Measurements from ENCODE around the gene PTPRD.

The PTPRD gene

DNA sequence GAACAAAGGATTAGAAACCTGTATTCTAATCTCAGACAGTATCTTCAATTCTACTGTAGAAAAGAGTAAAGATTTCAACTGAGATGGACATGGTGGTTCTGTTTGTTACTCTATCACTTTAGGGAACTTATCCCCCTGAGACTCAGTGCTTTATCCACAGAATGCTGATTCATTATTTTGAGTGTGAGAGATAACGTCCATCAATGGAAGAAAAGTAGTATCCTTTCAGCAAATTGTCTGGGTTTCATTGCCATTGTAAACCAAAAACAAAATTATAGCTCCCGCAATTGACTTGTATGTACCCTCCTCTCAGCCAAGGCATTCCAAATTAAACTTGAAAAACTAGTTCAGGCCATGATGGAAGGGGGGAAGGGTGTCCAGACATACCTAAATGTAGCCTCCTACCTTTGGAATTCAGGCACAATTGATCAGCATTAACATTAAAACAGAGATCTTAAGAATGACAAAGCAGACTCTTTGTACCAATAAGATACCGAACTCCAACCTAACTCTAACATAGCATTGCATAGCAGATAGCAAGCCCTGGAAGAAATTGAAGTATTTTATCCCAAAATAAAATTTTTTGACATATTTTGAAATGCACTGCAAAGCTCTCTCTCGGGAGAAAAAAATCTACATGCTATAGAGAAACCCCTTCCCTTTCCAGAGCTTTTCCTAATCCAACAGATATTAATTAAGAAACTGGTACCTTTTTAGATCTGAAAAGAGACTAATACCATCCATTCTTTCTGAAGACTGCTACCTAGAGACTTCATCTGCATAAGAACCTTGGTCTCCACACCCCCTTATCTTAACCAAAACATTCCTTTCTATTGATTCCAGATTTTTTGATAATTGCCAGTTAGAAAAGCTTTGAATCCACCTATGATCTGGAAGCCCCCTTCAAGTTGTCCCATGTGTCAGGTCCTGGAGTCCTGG, 1055.7 kb downstream of the PTPRD start:
- DNase-seq (ENCODE audit: low spot score in 2 of 2) (no peak), ATAC-seq (replicated peaks; ENCODE audit: extremely low read depth, poor library complexity, severe bottlenecking) (no peak)
- H3K4me3 Mint-ChIP-seq, result no peak overlapping the region
- H3K9me3 Mint-ChIP-seq, result peaks cover 16% of the 10 kb centered on the region
- H3K36me3 Mint-ChIP-seq (ENCODE audit: insufficient read depth), result no peaks in the 10 kb centered on the region
- H3K4me1 Mint-ChIP-seq, result no peaks in the 10 kb centered on the region
- no peaks in the 10 kb centered on the region for H3K27me3 Mint-ChIP-seq
- no peak overlapping the region for H3K27ac Mint-ChIP-seq (ENCODE audit: low read depth)

DNA sequence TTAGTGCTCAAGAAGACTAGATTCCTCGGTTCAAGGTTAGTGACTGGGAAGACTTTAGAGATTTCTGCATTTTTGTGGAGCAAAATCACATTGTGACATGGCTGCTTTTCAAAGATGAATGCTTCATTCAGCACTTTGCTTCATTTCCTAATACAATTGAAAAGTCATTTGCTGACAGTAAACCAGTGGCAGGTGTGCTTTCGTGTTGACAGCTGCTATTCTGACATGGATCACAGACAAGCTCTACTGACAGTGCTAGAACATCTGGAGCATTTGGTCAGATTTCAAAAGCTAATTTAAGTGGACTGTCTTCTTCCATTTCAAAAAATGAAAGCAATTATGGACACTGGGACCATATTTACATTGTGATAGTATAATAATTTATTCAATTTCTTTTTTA, 1060.1 kb downstream of the PTPRD start:
- H3K27ac Mint-ChIP-seq (ENCODE audit: low read depth), result no peak overlapping the region
- no peaks in the 10 kb centered on the region for H3K4me1 Mint-ChIP-seq
- H3K9me3 Mint-ChIP-seq, result peaks cover 5% of the 10 kb centered on the region
- no peak for DNase-seq (ENCODE audit: low spot score in 2 of 2)
- no peak for ATAC-seq (replicated peaks; ENCODE audit: extremely low read depth, poor library complexity, severe bottlenecking)
- no peaks in the 10 kb centered on the region for H3K36me3 Mint-ChIP-seq (ENCODE audit: insufficient read depth)
- H3K4me3 Mint-ChIP-seq, result no peak overlapping the region
- no peaks in the 10 kb centered on the region for H3K27me3 Mint-ChIP-seq

DNA sequence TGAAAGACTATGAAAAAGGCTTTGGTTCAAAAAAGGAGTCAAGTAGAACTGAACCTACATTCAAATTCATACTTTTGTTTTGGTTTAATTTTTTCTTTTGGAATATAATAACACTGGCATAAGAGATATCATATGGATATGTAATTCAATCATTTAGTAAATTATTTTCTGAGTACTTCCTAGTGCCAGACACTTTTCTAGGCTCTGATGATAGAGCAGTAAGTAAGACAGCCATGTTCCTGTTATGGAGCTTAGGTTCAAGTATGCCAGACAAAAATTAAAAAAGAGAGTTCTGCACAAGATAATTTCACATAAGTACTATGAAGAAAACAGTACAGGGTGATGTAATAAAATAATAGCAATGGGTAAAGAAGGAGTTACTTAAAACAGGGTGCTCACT, 1074.0 kb downstream of the PTPRD start:
- Mint-ChIP-seq H3K27me3 (no peaks in the 10 kb centered on the region), H3K9me3 (peaks cover 23% of the 10 kb centered on the region), H3K4me3 (no peak overlapping the region), H3K27ac (ENCODE audit: low read depth) (no peak overlapping the region), H3K36me3 (ENCODE audit: insufficient read depth) (no peaks in the 10 kb centered on the region), H3K4me1 (no peaks in the 10 kb centered on the region)
- ATAC-seq (replicated peaks; ENCODE audit: extremely low read depth, poor library complexity, severe bottlenecking) (no peak), DNase-seq (ENCODE audit: low spot score in 2 of 2) (no peak)

DNA sequence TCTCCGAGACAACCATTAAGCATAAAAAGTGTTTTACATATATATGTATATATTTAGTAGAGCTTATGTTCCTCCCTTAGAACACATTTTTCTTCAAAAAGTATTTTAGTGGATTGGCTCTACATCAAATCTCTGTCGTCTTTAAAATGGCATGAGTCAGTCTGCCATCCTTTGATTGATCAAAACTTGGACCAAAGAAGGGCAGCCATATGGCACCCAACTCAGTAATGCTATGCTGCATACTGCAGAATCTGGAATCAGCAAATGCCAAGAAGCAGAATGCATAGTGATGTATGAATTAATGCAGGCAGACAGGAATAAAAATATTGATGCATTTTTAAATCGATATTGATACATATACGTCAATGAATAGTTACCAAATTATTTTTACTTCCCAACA, 1074.4 kb downstream of the PTPRD start:
- H3K4me3 Mint-ChIP-seq, result no peak overlapping the region
- no peak overlapping the region for H3K27ac Mint-ChIP-seq (ENCODE audit: low read depth)
- H3K36me3 Mint-ChIP-seq (ENCODE audit: insufficient read depth), result no peaks in the 10 kb centered on the region
- peaks cover 23% of the 10 kb centered on the region for H3K9me3 Mint-ChIP-seq
- no peak for DNase-seq (ENCODE audit: low spot score in 2 of 2)
- H3K4me1 Mint-ChIP-seq, result no peaks in the 10 kb centered on the region
- no peaks in the 10 kb centered on the region for H3K27me3 Mint-ChIP-seq
- no peak for ATAC-seq (replicated peaks; ENCODE audit: extremely low read depth, poor library complexity, severe bottlenecking)

DNA sequence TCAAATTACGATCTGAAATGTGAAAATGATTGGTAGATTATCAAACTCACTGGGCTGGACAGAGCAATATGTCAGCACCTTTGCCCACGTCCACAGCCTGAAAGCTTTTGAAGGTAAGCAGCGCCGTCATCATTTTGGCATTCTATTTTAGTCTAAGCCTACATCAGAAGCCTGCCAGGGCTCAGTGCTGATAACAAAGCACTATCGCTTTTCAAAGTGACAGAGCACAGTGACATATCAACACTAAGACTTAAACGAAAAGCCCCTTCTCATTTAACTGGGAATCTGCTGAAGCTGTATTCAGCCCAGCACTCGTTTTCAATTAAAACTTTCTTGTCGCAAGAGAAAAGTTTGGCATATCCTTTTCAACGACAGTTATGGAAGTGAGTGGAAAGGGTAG, 1076.3 kb downstream of the PTPRD start:
- Mint-ChIP-seq H3K4me1 (no peaks in the 10 kb centered on the region), H3K27me3 (no peaks in the 10 kb centered on the region), H3K4me3 (no peak overlapping the region), H3K27ac (ENCODE audit: low read depth) (no peak overlapping the region), H3K36me3 (ENCODE audit: insufficient read depth) (no peaks in the 10 kb centered on the region), H3K9me3 (peaks cover 18% of the 10 kb centered on the region)
- DNase-seq (ENCODE audit: low spot score in 2 of 2), result no peak
- no peak for ATAC-seq (replicated peaks; ENCODE audit: extremely low read depth, poor library complexity, severe bottlenecking)

DNA sequence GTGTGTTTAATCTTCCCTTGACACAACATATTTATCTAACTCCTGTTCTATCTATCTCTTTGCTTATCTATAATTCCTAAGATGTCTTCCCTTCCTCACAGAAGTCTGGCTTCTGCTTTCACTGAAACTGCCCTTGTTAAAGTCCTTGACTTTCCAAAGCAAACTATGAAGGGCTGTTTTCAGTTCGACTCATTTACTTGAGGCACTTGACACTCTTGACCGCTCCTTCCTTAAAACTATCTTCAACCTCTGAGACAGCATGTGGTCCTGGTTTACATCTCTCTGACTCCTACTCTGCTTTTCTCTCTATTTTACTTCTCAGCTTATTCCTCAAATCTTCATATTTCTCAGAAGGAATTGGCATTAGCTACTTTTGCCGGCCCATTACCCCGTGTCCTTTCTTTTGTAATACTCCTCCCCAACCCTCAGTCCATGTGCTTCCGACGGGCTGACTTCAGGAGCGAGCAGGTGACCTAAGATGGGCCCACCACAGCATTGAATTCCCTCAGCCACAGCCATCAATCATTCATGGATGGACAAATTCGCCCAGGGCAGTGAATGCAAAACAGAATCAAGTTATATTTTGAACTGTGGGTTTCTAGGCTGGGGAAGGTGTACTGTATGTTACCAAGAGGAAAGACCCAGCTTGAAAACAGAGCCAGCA, 1089.2 kb downstream of the PTPRD start:
- Mint-ChIP-seq H3K36me3 (ENCODE audit: insufficient read depth) (peaks cover 2% of the 10 kb centered on the region), H3K27me3 (no peaks in the 10 kb centered on the region), H3K27ac (ENCODE audit: low read depth) (no peak overlapping the region), H3K9me3 (peaks cover 13% of the 10 kb centered on the region), H3K4me3 (no peak overlapping the region), H3K4me1 (no peaks in the 10 kb centered on the region)
- no peak for ATAC-seq (replicated peaks; ENCODE audit: extremely low read depth, poor library complexity, severe bottlenecking)
- no peak for DNase-seq (ENCODE audit: low spot score in 2 of 2)

DNA sequence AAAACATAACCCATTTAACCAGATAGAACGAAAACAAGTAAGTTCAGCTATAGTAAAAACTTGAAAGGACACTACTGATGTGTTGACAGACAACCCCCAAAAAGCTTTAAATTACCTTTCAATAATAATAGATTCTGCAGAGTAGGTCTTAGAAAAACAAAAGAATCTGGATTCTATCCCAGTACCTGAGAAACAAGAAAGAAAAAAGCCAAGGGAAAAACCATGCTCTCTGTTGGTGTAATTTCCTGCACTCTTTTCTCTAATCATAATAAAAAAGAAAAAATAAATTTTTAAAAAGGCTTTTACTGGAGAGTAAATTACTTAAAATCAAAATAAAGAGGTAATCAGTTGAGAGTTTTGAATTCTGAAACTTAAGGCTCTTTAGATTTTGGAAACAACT, 1090.4 kb downstream of the PTPRD start:
- peaks cover 12% of the 10 kb centered on the region for H3K9me3 Mint-ChIP-seq
- H3K4me3 Mint-ChIP-seq, result no peak overlapping the region
- DNase-seq (ENCODE audit: low spot score in 2 of 2), result no peak
- no peaks in the 10 kb centered on the region for H3K4me1 Mint-ChIP-seq
- no peak overlapping the region for H3K27ac Mint-ChIP-seq (ENCODE audit: low read depth)
- H3K27me3 Mint-ChIP-seq, result no peaks in the 10 kb centered on the region
- ATAC-seq (replicated peaks; ENCODE audit: extremely low read depth, poor library complexity, severe bottlenecking), result no peak
- peaks cover 2% of the 10 kb centered on the region for H3K36me3 Mint-ChIP-seq (ENCODE audit: insufficient read depth)

DNA sequence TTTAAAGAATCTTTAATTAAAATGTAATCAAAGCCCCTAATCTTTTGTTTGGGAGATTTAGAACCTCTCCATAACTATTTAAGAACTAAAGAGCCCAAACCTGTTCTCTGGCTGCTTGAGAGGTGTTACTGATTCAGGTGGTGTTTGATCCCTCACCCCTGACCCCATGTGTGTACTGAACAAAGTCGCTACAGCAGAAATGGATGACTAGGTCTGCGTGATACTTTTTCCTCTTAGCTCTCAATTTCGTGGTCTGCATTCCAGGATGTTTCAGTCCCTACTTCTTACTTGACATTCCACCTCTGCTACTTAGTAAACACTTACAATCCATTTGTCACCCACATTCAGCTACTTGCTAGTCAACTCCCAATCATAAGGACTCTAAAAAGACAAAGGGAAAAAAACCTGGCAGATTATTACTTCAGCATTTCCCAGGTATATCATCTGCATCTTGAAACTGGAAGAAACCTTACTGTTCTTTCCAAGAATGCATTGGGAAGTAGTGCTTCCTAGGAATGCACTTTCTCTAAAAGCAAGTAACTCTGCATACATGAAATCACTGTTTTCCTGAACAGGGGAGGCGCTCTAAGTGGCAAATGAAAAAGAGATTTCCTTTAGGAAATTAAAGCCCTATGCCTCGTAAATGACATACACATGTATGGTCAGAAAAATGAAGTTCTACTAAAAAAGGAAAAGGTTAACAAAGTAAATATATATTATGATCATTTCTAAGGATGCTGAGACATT, 1091.6 kb downstream of the PTPRD start:
- no peak overlapping the region for H3K4me3 Mint-ChIP-seq
- H3K27ac Mint-ChIP-seq (ENCODE audit: low read depth), result no peak overlapping the region
- H3K27me3 Mint-ChIP-seq, result no peaks in the 10 kb centered on the region
- H3K36me3 Mint-ChIP-seq (ENCODE audit: insufficient read depth), result peaks cover 2% of the 10 kb centered on the region
- ATAC-seq (replicated peaks; ENCODE audit: extremely low read depth, poor library complexity, severe bottlenecking) (no peak), DNase-seq (ENCODE audit: low spot score in 2 of 2) (no peak)
- peaks cover 12% of the 10 kb centered on the region for H3K9me3 Mint-ChIP-seq
- no peaks in the 10 kb centered on the region for H3K4me1 Mint-ChIP-seq

DNA sequence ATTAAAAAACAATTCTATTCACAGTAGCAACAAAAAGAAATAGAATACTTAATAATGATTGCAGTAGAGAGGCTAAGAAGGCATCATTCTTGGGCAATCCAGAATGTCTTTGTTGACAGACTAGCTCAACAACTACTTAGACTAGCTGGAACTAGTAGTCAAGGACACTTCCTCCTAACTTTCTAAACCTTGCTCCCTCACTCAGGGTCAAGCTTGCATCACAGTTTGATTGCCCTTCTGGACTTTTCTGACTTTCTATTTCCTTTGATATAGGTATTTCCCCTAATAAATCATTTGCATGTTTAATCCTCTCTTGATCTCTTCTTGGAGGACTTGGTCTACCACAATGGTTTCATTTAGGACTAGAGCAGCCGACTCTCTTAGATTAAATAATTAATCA, 1107.9 kb downstream of the PTPRD start:
- H3K4me1 Mint-ChIP-seq, result no peaks in the 10 kb centered on the region
- DNase-seq (ENCODE audit: low spot score in 2 of 2) (no peak), ATAC-seq (replicated peaks; ENCODE audit: extremely low read depth, poor library complexity, severe bottlenecking) (no peak)
- no peak overlapping the region for H3K27ac Mint-ChIP-seq (ENCODE audit: low read depth)
- no peaks in the 10 kb centered on the region for H3K36me3 Mint-ChIP-seq (ENCODE audit: insufficient read depth)
- H3K4me3 Mint-ChIP-seq, result no peak overlapping the region
- H3K9me3 Mint-ChIP-seq, result peaks cover 25% of the 10 kb centered on the region
- H3K27me3 Mint-ChIP-seq, result no peaks in the 10 kb centered on the region

DNA sequence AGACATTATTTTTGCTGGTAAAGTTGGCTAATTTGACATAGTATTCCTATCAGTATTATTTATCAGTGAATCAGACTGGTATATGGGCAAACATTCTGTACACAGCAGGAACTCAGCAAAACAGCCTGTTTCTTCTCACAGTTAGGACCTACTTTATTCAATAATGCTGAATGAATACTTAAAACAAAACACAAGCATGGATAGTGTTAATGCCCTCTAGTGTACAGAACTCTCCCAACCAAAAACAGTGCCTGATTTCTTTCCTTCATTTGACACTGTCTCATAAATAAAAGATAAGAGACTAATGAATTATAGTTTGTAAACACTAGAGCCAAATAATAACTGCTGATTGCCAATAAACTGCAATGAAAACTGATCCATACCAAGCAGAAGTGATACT, 1113.3 kb downstream of the PTPRD start:
- peaks cover 26% of the 10 kb centered on the region for H3K9me3 Mint-ChIP-seq
- H3K27ac Mint-ChIP-seq (ENCODE audit: low read depth), result no peak overlapping the region
- H3K4me3 Mint-ChIP-seq, result no peak overlapping the region
- H3K27me3 Mint-ChIP-seq, result no peaks in the 10 kb centered on the region
- DNase-seq (ENCODE audit: low spot score in 2 of 2) (no peak), ATAC-seq (replicated peaks; ENCODE audit: extremely low read depth, poor library complexity, severe bottlenecking) (no peak)
- no peaks in the 10 kb centered on the region for H3K36me3 Mint-ChIP-seq (ENCODE audit: insufficient read depth)
- no peaks in the 10 kb centered on the region for H3K4me1 Mint-ChIP-seq

DNA sequence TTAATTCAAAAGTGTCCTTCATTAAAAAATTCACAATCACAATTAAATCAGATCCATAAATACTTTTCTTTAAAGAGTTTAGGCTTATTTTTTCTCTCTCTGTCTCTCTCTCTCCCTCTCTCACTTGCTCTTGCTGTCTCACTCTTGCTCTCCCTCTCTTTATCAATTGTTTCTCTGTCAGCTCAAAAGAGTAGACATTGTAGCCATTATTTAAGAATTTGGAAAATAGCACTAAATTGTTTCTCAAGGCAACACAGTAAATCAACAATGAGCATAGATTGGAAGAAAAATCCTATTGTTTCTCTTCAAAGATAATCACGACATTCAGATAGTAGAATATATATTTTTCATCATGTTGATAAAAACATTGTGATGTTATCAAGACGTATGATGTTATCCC, 1114.0 kb downstream of the PTPRD start:
- H3K27ac Mint-ChIP-seq (ENCODE audit: low read depth), result no peak overlapping the region
- no peak overlapping the region for H3K4me3 Mint-ChIP-seq
- H3K27me3 Mint-ChIP-seq, result no peaks in the 10 kb centered on the region
- no peak for DNase-seq (ENCODE audit: low spot score in 2 of 2)
- no peaks in the 10 kb centered on the region for H3K36me3 Mint-ChIP-seq (ENCODE audit: insufficient read depth)
- H3K4me1 Mint-ChIP-seq, result no peaks in the 10 kb centered on the region
- no peak for ATAC-seq (replicated peaks; ENCODE audit: extremely low read depth, poor library complexity, severe bottlenecking)
- peaks cover 33% of the 10 kb centered on the region for H3K9me3 Mint-ChIP-seq

DNA sequence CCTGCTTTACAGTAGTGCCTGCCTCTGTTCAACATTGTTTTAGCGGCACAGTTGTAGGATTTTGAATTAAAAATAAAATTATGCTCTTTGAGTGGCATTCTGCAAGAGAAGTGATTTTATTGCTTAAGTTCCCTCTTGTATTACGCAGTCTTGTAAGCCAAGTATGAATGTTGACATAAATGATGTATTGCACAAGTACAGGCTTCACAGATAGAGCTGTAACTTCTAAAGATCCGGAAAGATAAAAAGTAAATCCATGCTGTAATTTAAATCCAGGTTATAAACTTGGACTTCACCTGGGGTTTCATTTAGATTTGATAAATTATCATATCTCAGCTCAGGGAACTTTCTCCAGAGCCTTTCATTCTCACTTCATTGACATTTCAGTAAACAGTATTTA, 1114.7 kb downstream of the PTPRD start:
- H3K36me3 Mint-ChIP-seq (ENCODE audit: insufficient read depth), result no peaks in the 10 kb centered on the region
- H3K4me1 Mint-ChIP-seq, result no peaks in the 10 kb centered on the region
- ATAC-seq (replicated peaks; ENCODE audit: extremely low read depth, poor library complexity, severe bottlenecking) (no peak), DNase-seq (ENCODE audit: low spot score in 2 of 2) (no peak)
- no peak overlapping the region for H3K27ac Mint-ChIP-seq (ENCODE audit: low read depth)
- no peak overlapping the region for H3K4me3 Mint-ChIP-seq
- peaks cover 35% of the 10 kb centered on the region for H3K9me3 Mint-ChIP-seq
- H3K27me3 Mint-ChIP-seq, result no peaks in the 10 kb centered on the region
